ENCODE data around the gene RBM28.

The RBM28 gene

DNA sequence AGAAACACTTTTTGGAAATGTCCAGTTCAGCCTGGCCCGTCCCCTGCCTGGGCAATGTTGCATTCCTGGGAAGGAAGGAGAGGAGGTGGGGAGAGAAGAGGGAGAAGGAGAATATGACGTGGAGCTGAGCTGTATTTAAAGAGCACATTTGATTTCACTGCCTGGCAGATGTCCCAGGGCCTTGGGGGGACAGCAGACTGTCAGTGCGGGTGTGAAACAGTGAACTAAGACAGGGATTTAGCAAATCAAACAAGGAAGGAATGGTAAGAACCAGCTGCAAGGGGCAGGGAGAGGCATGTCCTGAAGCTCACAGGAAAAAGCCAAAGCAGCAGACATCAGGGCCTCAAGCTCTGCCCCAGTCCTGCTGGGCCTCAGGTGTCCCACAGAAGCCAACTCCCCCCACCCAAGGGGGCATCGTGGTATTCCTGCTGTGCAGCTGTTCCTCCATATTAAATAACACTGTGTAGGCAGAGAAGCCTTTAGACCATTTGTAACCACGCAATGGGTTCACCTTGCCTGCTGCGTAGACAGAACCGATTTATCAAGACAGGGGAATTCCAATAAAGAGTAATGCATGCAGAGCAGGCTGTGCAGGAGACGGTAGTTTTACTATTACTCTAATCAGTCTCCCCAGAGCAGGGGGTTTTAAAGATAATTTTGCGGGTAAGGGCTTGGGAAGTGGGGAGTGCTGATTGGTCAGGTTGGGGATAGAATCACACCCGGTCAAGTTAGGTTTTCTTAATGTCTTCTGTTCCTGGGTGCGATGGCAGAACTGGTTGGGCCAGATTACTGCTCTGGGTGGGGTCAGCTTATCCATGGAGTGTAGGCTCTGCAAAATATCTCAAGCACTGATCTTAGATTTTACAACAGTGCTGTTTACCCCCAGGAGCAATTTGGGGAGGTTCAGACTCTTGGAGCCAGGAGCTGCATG lies 84.3 kb downstream of the RBM28 start:
- no peak for DNase-seq (ENCODE audit: low read depth)

- DNase-seq (ENCODE audit: low read depth): no peak
Measured at GRCh38 chr7:128257458-128257857, 86.2 kb downstream of the RBM28 start.

DNA sequence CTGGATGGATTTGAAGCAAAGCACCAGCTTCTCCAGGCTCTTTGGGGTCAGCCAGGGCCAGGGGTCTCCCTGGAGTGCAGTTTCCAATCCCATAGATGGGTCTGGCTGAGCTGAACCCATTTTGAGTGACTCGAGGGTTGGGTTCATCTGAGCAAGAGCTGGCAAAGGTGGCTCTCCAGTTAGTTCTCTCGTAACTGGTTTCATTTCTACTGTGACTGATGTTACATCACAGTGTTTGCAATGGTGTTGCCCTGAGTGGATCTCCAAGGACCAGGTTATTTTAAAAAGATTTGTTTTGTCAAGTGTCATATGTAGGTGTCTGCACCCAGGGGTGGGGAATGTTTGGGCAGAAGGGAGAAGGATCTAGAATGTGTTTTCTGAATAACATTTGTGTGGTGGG lies 88.4 kb downstream of the RBM28 start:
- DNase-seq (ENCODE audit: low read depth): no peak

GRCh38 chr7:128254470-128254869 lies 89.2 kb downstream of the RBM28 start:
- no peak for DNase-seq (ENCODE audit: low read depth)

DNA sequence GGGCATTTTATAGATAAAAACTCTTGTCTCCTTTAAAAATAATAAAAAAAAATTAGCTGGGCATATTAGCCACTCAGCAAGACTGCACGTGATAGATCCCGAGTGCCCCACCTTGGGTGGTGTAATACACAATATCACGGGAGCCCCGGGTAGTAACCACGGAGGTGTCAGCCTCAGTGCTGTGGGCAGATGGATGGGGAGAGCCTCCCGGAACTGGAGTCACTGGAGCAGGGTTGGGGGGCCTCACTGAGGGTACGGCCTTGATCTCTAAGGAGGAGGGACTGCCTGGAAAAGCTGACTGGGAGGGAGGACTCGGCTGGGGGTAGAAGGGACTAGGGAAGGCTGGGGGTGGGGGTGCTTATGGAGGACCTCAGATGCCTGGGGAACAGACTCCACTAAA lies 90.0 kb downstream of the RBM28 start:
- no peak for DNase-seq (ENCODE audit: low read depth)

GRCh38 chr7:128251337-128251736 lies 92.4 kb downstream of the RBM28 start:
- no peak for DNase-seq (ENCODE audit: low read depth)
